ENCODE data around the gene C1orf94.

C1orf94 gene

DNA sequence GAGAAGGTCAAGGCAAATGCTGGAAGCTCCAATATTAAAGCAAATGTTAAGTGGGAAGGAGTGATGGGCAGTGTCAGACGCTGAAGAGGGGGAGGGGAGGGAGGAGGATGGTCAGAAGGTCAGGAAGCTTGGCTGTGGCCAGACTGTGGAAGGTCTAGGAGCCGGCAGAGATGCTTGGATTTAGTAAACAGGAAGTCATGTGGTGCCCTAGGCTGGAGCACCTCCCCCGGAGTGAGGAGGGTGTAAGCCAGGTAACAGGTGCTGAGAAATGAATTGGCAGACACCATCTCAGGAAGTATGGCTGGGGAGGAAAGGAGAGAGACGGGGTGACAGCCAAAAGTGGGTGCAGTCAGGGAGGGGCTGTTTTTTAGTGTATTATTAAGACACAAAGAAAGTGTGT lies 29.4 kb upstream of the C1orf94 start:
- TF ChIP-seq, protein P1, sequence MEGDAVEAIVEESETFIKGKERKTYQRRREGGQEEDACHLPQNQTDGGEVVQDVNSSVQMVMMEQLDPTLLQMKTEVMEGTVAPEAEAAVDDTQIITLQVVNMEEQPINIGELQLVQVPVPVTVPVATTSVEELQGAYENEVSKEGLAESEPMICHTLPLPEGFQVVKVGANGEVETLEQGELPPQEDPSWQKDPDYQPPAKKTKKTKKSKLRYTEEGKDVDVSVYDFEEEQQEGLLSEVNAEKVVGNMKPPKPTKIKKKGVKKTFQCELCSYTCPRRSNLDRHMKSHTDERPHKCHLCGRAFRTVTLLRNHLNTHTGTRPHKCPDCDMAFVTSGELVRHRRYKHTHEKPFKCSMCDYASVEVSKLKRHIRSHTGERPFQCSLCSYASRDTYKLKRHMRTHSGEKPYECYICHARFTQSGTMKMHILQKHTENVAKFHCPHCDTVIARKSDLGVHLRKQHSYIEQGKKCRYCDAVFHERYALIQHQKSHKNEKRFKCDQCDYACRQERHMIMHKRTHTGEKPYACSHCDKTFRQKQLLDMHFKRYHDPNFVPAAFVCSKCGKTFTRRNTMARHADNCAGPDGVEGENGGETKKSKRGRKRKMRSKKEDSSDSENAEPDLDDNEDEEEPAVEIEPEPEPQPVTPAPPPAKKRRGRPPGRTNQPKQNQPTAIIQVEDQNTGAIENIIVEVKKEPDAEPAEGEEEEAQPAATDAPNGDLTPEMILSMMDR (IDR thresholded peaks at IDR 0.05; ENCODE audit: extremely low read depth, insufficient read depth, missing control alignments): no peak
- DNase-seq (ENCODE audit: low spot score): no peak
- in situ Hi-C loops (cut with MboI; ENCODE audit: low pct_unique_long_range_greater_than_20kb, low sequenced_read_pairs, unreplicated experiment): no loop called here

DNA sequence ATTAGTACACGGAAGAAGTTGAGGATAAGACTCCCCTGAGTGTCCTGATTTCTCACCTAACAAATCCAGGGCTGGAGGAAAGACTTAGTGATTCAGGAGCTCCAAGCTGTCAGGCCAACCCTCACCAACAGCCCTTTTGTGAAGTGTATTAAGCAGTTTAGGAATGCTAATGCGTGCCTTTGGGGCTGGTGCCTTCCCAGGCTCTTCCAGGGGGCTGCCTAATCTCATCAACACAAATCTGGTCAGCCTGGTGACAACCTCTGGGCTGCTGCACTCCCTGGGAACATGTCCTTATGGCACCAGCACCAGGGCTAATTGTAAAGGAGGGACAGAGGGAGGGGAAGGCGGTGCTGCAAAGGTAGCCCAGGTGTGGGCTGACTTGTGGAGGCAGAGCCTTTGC lies 27.2 kb upstream of the C1orf94 start:
- in situ Hi-C loops (cut with MboI; ENCODE audit: low pct_unique_long_range_greater_than_20kb, low sequenced_read_pairs, unreplicated experiment): no loop called here
- no peak for DNase-seq (ENCODE audit: low spot score)
- TF ChIP-seq, protein P1 (IDR thresholded peaks at IDR 0.05; ENCODE audit: extremely low read depth, insufficient read depth, missing control alignments): no peak

DNA sequence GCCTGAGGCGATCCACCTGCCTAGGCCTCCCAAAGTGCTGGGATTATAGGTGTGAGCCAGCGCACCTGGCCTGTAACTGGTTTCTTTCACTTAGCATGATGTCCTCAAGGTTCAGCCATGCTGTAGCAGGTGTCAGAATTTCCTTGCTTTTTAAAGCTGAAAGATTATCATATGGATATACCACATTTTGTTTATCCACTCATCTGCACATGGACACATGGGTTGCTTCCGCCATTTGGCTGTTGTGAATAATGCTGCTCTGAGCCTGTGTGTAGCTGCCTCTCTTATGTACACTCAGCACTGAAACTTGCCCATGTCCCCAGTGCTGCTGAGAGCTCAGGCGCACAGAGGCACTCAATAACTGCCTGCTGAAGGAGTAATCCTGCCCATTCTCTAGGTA lies 23.5 kb upstream of the C1orf94 start:
- in situ Hi-C loops (cut with MboI; ENCODE audit: low pct_unique_long_range_greater_than_20kb, low sequenced_read_pairs, unreplicated experiment): no loop called here
- TF ChIP-seq, protein P1 (IDR thresholded peaks at IDR 0.05; ENCODE audit: extremely low read depth, insufficient read depth, missing control alignments): no peak
- no peak for DNase-seq (ENCODE audit: low spot score)

DNA sequence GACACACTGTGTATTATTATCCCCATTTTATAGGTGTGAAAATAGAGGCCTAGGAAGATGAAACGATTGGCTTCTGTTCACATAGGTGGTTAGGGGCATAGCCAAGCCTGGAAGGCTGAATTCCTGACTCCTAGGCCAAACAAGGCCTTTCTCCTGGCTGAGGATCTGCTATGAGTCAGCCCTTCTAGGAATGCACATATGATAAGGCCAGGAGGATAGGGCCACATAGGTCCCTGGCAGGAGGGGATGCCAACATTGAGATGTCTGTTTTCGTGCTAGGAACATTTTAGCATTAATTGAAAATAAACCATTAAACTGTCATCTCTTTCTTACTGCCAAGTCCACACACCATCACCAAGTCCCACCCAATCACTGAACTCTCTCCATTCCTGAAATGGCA lies 20.8 kb upstream of the C1orf94 start:
- no peak for DNase-seq (ENCODE audit: low spot score)
- in situ Hi-C loops (cut with MboI; ENCODE audit: low pct_unique_long_range_greater_than_20kb, low sequenced_read_pairs, unreplicated experiment): no loop called here
- TF ChIP-seq, protein P1 (IDR thresholded peaks at IDR 0.05; ENCODE audit: extremely low read depth, insufficient read depth, missing control alignments): no peak

DNA sequence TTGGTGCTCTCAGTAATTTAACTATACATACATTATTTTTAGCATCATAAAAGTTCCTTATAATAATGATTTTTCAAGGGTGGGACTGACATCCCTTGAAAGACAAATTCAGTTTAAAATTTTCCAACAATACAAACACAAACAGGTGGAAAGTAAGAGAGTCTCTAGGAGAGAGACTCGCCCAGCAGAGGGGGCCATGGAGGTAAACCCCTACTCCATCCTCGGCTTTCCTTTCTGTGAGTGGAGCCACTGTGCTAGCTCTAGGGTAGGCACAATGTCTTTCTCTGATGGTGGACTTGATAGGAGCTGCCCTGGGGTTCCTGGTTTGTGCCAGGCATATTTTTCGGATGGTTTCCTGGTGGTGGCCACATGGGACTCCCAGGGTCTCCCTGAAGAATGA lies 20.0 kb upstream of the C1orf94 start:
- TF ChIP-seq, protein P1 (IDR thresholded peaks at IDR 0.05; ENCODE audit: extremely low read depth, insufficient read depth, missing control alignments): peak; percentile 17

DNA sequence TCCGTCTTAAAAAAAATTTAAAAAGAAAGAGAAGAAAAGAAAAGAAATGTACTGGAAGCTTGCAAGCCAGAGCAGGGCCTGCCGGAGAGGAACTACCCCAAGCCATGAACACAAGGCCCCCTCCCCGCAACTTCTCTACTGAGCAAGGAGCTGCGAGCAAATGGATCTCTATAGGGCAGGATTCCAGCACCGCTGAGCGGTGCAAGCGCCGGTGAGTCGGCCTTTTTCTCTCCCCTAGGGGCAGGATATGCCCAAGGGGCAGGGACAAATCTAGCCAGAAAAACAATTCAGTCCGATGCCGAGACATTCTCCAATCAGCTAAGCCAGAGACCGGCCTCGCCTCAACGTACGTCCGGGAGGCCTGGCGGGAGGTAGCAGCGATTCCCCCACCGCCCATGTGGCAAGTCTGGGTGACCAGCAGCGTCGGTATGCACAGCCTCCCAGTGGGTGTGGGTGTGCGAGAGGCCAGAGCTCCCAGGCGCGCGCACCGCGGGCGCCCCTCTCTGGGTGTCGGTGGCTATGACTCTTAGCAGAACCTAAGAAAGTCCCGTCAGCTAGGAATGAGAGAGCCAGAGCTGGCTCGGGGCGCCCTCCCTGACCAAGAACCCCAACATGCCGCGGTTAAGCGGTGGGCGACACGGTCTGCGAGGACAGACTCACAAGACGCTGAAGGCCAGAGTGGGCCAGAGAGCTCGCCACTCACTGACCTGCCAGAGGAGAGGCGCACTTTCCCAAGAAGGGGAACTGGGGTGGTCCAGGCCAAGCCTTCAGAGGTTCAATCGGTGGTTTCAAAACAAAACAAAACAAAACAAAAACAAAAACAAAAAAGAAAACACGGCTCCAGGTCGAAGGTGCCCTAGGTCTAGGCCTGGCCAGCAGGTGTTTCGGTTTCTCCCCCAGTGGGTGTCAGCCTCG lies 13.6 kb upstream of the C1orf94 start:
- in situ Hi-C loops (cut with MboI; ENCODE audit: low pct_unique_long_range_greater_than_20kb, low sequenced_read_pairs, unreplicated experiment): no loop called here
- peak; percentile 75 for DNase-seq (ENCODE audit: low spot score)
- TF ChIP-seq, protein P1 (IDR thresholded peaks at IDR 0.05; ENCODE audit: extremely low read depth, insufficient read depth, missing control alignments): peak; percentile 77

More for the DNA sequence above, 20.0 kb upstream of the C1orf94 start:
- in situ Hi-C loops (cut with MboI; ENCODE audit: low pct_unique_long_range_greater_than_20kb, low sequenced_read_pairs, unreplicated experiment): no loop called here
- DNase-seq (ENCODE audit: low spot score): no peak

Measured in GM13977 (cell line).